ENCODE results near the gene IPCEF1. TPM values are rescaled to one million over a fixed set of nuclear protein-coding genes. Genes with fewer than 3 reads are reported as not detected.

Gene IPCEF1
- total RNA-seq, 1 experiment from 2014 or later, result 0.57 TPM

DNA sequence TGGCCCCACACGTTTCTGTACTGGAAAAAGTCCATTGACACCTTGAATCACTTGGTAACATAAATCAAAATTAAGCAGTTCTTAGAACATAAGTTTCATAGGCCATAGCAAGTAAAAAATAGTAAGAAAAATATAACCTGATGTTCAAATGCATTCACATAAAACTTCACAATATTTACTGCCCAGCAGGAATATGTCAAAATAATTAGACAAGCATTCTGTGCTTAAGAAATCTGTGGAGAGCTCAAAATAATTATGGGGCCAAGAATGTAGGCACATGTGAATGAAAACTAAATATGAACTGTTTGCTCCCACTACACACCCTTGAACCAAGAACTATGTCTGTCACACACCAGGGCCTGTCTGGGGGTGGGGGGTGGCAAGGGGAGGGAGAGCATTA, 70.8 kb downstream of the IPCEF1 start:
- no peak overlapping the region for H3K27ac ChIP-seq
- H3K27me3 ChIP-seq (ENCODE audit: insufficient read depth, low read depth), result no peaks in the 10 kb centered on the region
- DNase-seq, result no peak
- intact Hi-C loops (cut with micrococcal nuclease; ENCODE audit: unreplicated experiment), result no loop called here
- no peaks in the 10 kb centered on the region for H3K79me2 ChIP-seq (ENCODE audit: low read depth)
- H2AFZ ChIP-seq, result no peak overlapping the region
- no peak overlapping the region for H3K4me2 ChIP-seq
- H3K36me3 ChIP-seq (ENCODE audit: low read depth), result no peaks in the 10 kb centered on the region
- no peak overlapping the region for H3K4me3 ChIP-seq
- H3K9me3 ChIP-seq (ENCODE audit: insufficient read depth, low read depth), result peaks cover 9% of the 10 kb centered on the region; the same call in 1 of the 2 replicates
- ChIA-PET CTCF (no interaction called here), POLR2A (ENCODE audit: unreplicated experiment) (interaction anchor here (0.7 kb wide), 1 partner anchor 13 kb away, joined by 3 read pairs; no protein-coding TSS in a partner anchor)
- peaks cover 15% of the 10 kb centered on the region for H3K4me1 ChIP-seq (replicated peaks; ENCODE audit: insufficient read depth)
- H4K20me1 ChIP-seq (ENCODE audit: insufficient read depth), result no peaks in the 10 kb centered on the region
- no peaks in the 10 kb centered on the region for H3K9me2 ChIP-seq (ENCODE audit: insufficient read depth)
- no peak for TF ChIP-seq EZH2 (IDR thresholded peaks at IDR 0.05; ENCODE audit: low read depth)
- TF ChIP-seq, protein P1, sequence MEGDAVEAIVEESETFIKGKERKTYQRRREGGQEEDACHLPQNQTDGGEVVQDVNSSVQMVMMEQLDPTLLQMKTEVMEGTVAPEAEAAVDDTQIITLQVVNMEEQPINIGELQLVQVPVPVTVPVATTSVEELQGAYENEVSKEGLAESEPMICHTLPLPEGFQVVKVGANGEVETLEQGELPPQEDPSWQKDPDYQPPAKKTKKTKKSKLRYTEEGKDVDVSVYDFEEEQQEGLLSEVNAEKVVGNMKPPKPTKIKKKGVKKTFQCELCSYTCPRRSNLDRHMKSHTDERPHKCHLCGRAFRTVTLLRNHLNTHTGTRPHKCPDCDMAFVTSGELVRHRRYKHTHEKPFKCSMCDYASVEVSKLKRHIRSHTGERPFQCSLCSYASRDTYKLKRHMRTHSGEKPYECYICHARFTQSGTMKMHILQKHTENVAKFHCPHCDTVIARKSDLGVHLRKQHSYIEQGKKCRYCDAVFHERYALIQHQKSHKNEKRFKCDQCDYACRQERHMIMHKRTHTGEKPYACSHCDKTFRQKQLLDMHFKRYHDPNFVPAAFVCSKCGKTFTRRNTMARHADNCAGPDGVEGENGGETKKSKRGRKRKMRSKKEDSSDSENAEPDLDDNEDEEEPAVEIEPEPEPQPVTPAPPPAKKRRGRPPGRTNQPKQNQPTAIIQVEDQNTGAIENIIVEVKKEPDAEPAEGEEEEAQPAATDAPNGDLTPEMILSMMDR (conservative IDR thresholded peaks at IDR 0.05), result no peak
- no TSS peak for BruUV-seq (replicated peaks)
- peaks cover 10% of the 10 kb centered on the region for H3F3A ChIP-seq (ENCODE audit: insufficient read depth, low read depth)

DNA sequence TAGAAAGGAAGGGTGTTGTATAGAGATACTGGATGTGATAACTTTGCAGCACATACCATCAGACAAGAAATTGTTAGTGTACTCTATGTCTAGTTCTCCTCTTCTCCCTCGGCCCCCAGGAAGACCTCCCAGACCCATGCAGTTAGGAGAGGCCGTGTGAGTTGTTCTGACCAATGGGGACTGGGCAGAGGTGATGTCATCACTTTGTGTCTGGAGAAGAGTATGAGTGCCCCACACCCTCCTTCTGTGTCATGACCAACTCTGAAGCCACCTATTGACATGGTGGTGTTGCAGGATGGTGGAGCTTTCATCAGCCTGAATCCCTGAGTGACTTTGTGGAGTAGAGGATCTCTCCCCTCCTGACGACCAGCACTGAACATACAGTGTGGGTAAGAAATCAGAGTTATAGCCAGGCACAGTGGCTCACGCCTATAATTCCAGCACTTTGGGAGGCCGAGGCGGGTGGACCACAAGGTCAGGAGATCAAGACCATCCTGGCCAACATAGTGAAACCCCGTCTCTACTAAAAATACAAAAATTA, 72.2 kb downstream of the IPCEF1 start:
- peaks cover 3% of the 10 kb centered on the region for H3K4me1 ChIP-seq (replicated peaks; ENCODE audit: insufficient read depth)
- intact Hi-C loops (cut with micrococcal nuclease; ENCODE audit: unreplicated experiment), result no loop called here
- DNase-seq, result no peak
- no peaks in the 10 kb centered on the region for H3K79me2 ChIP-seq (ENCODE audit: low read depth)
- no peak overlapping the region for H3K27ac ChIP-seq
- BruUV-seq (replicated peaks), result no TSS peak
- TF ChIP-seq EZH2 (IDR thresholded peaks at IDR 0.05; ENCODE audit: low read depth), result no peak
- TF ChIP-seq, protein P1 (conservative IDR thresholded peaks at IDR 0.05), result no peak
- H2AFZ ChIP-seq, result no peak overlapping the region
- no peak overlapping the region for H3K4me2 ChIP-seq
- H3K9me2 ChIP-seq (ENCODE audit: insufficient read depth), result no peaks in the 10 kb centered on the region
- H3K36me3 ChIP-seq (ENCODE audit: low read depth), result no peaks in the 10 kb centered on the region
- ChIA-PET CTCF (no interaction called here), POLR2A (ENCODE audit: unreplicated experiment) (no interaction called here)
- H4K20me1 ChIP-seq (ENCODE audit: insufficient read depth), result no peaks in the 10 kb centered on the region
- H3K9me3 ChIP-seq (ENCODE audit: insufficient read depth, low read depth), result no peaks in the 10 kb centered on the region
- peaks cover 2% of the 10 kb centered on the region; the same call in 1 of the 2 replicates for H3F3A ChIP-seq (ENCODE audit: insufficient read depth, low read depth)
- no peak overlapping the region for H3K4me3 ChIP-seq
- H3K27me3 ChIP-seq (ENCODE audit: insufficient read depth, low read depth), result no peaks in the 10 kb centered on the region

DNA sequence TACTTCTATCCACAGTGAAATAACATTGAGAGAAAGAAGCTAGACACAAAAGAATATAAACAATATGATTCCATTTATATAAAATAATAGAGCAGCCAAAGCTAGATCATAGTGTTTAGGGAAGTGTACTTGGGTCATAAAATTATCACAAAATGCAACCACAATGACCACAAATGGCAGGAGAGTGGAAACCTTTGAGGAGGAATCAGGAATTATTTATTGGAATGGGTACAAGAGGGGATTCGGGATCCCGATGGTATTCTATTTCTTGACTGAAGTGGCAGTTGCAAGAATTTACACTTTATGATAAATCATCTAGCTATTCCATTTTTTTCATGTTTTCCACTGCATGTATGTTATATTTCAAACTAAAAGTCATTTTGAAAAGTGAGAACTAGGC, 76.1 kb downstream of the IPCEF1 start:
- DNase-seq, result no peak
- Histone ChIP-seq H3K4me3 (no peak overlapping the region), H3K4me1 (replicated peaks; ENCODE audit: insufficient read depth) (no peaks in the 10 kb centered on the region), H3K36me3 (ENCODE audit: low read depth) (no peaks in the 10 kb centered on the region), H3K4me2 (no peak overlapping the region), H2AFZ (no peak overlapping the region), H3F3A (ENCODE audit: insufficient read depth, low read depth) (no peaks in the 10 kb centered on the region; the same call in 1 of the 2 replicates), H3K9me3 (ENCODE audit: insufficient read depth, low read depth) (no peaks in the 10 kb centered on the region), H3K79me2 (ENCODE audit: low read depth) (no peaks in the 10 kb centered on the region), H3K27me3 (ENCODE audit: insufficient read depth, low read depth) (no peaks in the 10 kb centered on the region), H3K27ac (no peak overlapping the region), H4K20me1 (ENCODE audit: insufficient read depth) (no peaks in the 10 kb centered on the region), H3K9me2 (ENCODE audit: insufficient read depth) (no peaks in the 10 kb centered on the region)
- CTCF ChIA-PET, result no interaction called here
- intact Hi-C loops (cut with micrococcal nuclease; ENCODE audit: unreplicated experiment), result no loop called here
- no TSS peak for BruUV-seq (replicated peaks)
- POLR2A ChIA-PET (ENCODE audit: unreplicated experiment), result no interaction called here
- TF ChIP-seq EZH2 (IDR thresholded peaks at IDR 0.05; ENCODE audit: low read depth), result no peak
- TF ChIP-seq, protein P1 (conservative IDR thresholded peaks at IDR 0.05), result no peak
